Keratinocyte (primary cell): ENCODE results near the gene CCDC27. TPM values are rescaled to one million over a fixed set of nuclear protein-coding genes. Genes with fewer than 3 reads are reported as not detected.

Experiments used
- DNase-seq: peaks from one replicate; pipeline ENCODE4 v3.0.0-alpha.2; 2011; ENCODE audit warnings: low read depth, missing footprints, low spot score
- FAIRE-seq: peaks from 2 replicates; lab custom pipeline; 2011; peaks lifted over from hg19 to GRCh38; lab: Jason Lieb, UNC
- H2AFZ ChIP-seq: 2 replicates; pipeline ENCODE4 v1.6.0; 2012; ENCODE audit warnings: low read length, control low read depth, inconsistent platforms; ENCODE audit not compliant: control insufficient read depth
- H3K27ac ChIP-seq: 2 replicates; pipeline ENCODE4 v1.5.1; 2011; ENCODE audit warnings: low read length; ENCODE audit not compliant: control insufficient read depth, insufficient read depth
- H3K27me3 ChIP-seq: 3 replicates; pipeline ENCODE4 v1.6.0; 2011; ENCODE audit warnings: low read length; ENCODE audit not compliant: control insufficient read depth, insufficient read depth; ENCODE audit errors: extremely low read depth
- H3K36me3 ChIP-seq, 2 experiments: 2 replicates in 1 of 2; 3 replicates in 1 of 2; pipeline ENCODE4 v1.5.1; 2011; ENCODE audit warnings: low read length in 2 of 2, mild to moderate bottlenecking in 1 of 2; ENCODE audit not compliant: control insufficient read depth in 2 of 2, insufficient read depth in 2 of 2; ENCODE audit errors: extremely low read depth in 1 of 2
- H3K4me1 ChIP-seq: 3 replicates; pipeline ENCODE4 v1.5.1; 2011; ENCODE audit warnings: low read length; ENCODE audit not compliant: control insufficient read depth, insufficient read depth; ENCODE audit errors: extremely low read depth
- H3K4me2 ChIP-seq: 3 replicates; pipeline ENCODE4 v1.6.0; 2011; ENCODE audit warnings: low read depth, low read length; ENCODE audit not compliant: control insufficient read depth, insufficient read depth; ENCODE audit errors: extremely low read depth
- H3K4me3 ChIP-seq, 3 experiments: fragments of 200-600 bp in 1 of 3; sonication (generic) in 1 of 3; 2 replicates in 2 of 3; 3 replicates in 1 of 3; pipeline ENCODE4 v1.5.1; 2011 to 2016; ENCODE audit warnings: low read length in 3 of 3, mild to moderate bottlenecking in 3 of 3, control low read depth in 2 of 3, inconsistent platforms in 1 of 3, low read depth in 1 of 3, mixed read lengths in 1 of 3, mixed run types in 1 of 3, moderate library complexity in 1 of 3; ENCODE audit not compliant: control insufficient read depth in 2 of 3, insufficient read depth in 2 of 3; ENCODE audit errors: extremely low read depth in 1 of 3
- H3K79me2 ChIP-seq: 2 replicates; pipeline ENCODE4 v1.6.0; 2012; ENCODE audit warnings: low read length; ENCODE audit not compliant: control insufficient read depth, insufficient read depth
- H3K9ac ChIP-seq: 3 replicates; pipeline ENCODE4 v1.6.0; 2011; ENCODE audit warnings: low read length; ENCODE audit not compliant: control insufficient read depth, insufficient read depth; ENCODE audit errors: extremely low read depth
- H3K9me1 ChIP-seq: 3 replicates; pipeline ENCODE4 v1.6.0; 2011; ENCODE audit warnings: low read length; ENCODE audit not compliant: control insufficient read depth, insufficient read depth; ENCODE audit errors: extremely low read depth
- H3K9me3 ChIP-seq: 2 replicates; pipeline ENCODE4 v1.5.1; 2012; ENCODE audit warnings: low read depth, low read length; ENCODE audit not compliant: control insufficient read depth
- H4K20me1 ChIP-seq: 3 replicates; pipeline ENCODE4 v1.6.0; 2011; ENCODE audit warnings: low read length; ENCODE audit not compliant: control insufficient read depth, insufficient read depth; ENCODE audit errors: extremely low read depth
- CTCF ChIP-seq, 3 experiments: IDR thresholded peaks in 1 of 3; conservative IDR thresholded peaks in 1 of 3; optimal IDR thresholded peaks in 1 of 3; 2 replicates in 2 of 3; 3 replicates in 1 of 3; pipeline versions ENCODE3 to v1.5.1; 2011; ENCODE audit warnings: low read length in 3 of 3, mild to moderate bottlenecking in 3 of 3, moderate library complexity in 2 of 3, control low read depth in 1 of 3, inconsistent platforms in 1 of 3; ENCODE audit not compliant: insufficient read depth in 2 of 3; ENCODE audit errors: extremely low read depth in 1 of 3
- EZH2 ChIP-seq: IDR thresholded peaks from one replicate; pipeline ENCODE4 v1.6.1; 2012; ENCODE audit warnings: inconsistent platforms, mild to moderate bottlenecking, low read length, moderate library complexity
- dilution Hi-C: fragments of 300-500 bp; cut with MboI; formaldehyde crosslinking; loops from one replicate; pipeline ENCODE4 v1.7.0; 2020; ENCODE audit warnings: low sequenced_read_pairs; ENCODE audit not compliant: extremely low pct_ligation_motif_present
- polyA plus RNA-seq, 5 experiments: library from polyadenylated mRNA; depleted of rRNA in 3 of 5; stranded (reverse) in 3 of 5; stranded (forward) in 1 of 5; unstranded in 1 of 5; fragments of >200 nt; gene quantifications; 1 replicate in 1 of 5; 2 replicates in 3 of 5; 3 replicates in 1 of 5; pipeline versions ENCODE4 v1.2.1 to v1.2.3, GENCODE V29; 2011 to 2012; ENCODE audit warnings: missing spikeins in 2 of 5, low read depth in 1 of 5, low replicate concordance in 1 of 5

Gene CCDC27
- polyA plus RNA-seq, 1 donor (not counting 4 experiments of a cell fraction or from before 2014, with no cell fraction given): not detected

GRCh38 chr1:3768811-3769390 lies 16.7 kb downstream of the CCDC27 start:
- dilution Hi-C loops: no loop called here
- Histone ChIP-seq H3K27me3 (no peaks in the 10 kb centered on the region), H3K4me1 (peaks cover 5% of the 10 kb centered on the region), H3K4me3 (no peak overlapping the region), H4K20me1 (no peaks in the 10 kb centered on the region), H3K27ac (no peak overlapping the region), H2AFZ (no peak overlapping the region), H3K9ac (no peak overlapping the region), H3K9me3 (no peaks in the 10 kb centered on the region), H3K4me2 (no peak overlapping the region), H3K9me1 (no peaks in the 10 kb centered on the region), H3K36me3 (no peaks in the 10 kb centered on the region), H3K79me2 (no peaks in the 10 kb centered on the region)
- TF ChIP-seq CTCF (optimal IDR thresholded peaks at IDR 0.05 in 1 of 3, IDR thresholded peaks at IDR 0.05 in 1 of 3, conservative IDR thresholded peaks at IDR 0.05 in 1 of 3; ENCODE audit: extremely low read depth in 1 of 3, insufficient read depth in 2 of 3, low read length in 3 of 3) (no peak), EZH2 (no peak)
- no peak for DNase-seq
- no peak for FAIRE-seq

GRCh38 chr1:3770047-3770765 lies 18.0 kb downstream of the CCDC27 start:
- dilution Hi-C loops: no loop called here

More at GRCh38 chr1:3770047-3770765, 18.0 kb downstream of the CCDC27 start:
- peaks cover 5% of the 10 kb centered on the region for H3K4me1 ChIP-seq
- H4K20me1 ChIP-seq: no peaks in the 10 kb centered on the region
- no peak overlapping the region for H3K9ac ChIP-seq
- H3K27ac ChIP-seq: no peak overlapping the region
- DNase-seq: no peak
- H3K36me3 ChIP-seq: no peaks in the 10 kb centered on the region
- no peak overlapping the region for H3K4me2 ChIP-seq
- H3K9me3 ChIP-seq: no peaks in the 10 kb centered on the region
- no peak overlapping the region for H2AFZ ChIP-seq
- H3K27me3 ChIP-seq: no peaks in the 10 kb centered on the region
- no peaks in the 10 kb centered on the region for H3K79me2 ChIP-seq
- TF ChIP-seq CTCF (optimal IDR thresholded peaks at IDR 0.05 in 1 of 3, IDR thresholded peaks at IDR 0.05 in 1 of 3, conservative IDR thresholded peaks at IDR 0.05 in 1 of 3; ENCODE audit: extremely low read depth in 1 of 3, insufficient read depth in 2 of 3, low read length in 3 of 3) (no peak), EZH2 (no peak)
- FAIRE-seq: no peak
- H3K4me3 ChIP-seq: no peak overlapping the region
- H3K9me1 ChIP-seq: no peaks in the 10 kb centered on the region
